ENCODE measurements around the gene MND1.
A peak's percentile ranks its signal among the peaks of the same experiment; 100 is the strongest.

The MND1 gene

GRCh38 chr4:153297116-153297515 is 47.4 kb upstream of the MND1 start:
- Histone ChIP-seq H3K9ac (ENCODE audit: low read length) (no peak overlapping the region), H3K4me3 (ENCODE audit: insufficient read depth in 1 of 2, low read depth in 1 of 2, low read length in 2 of 2) (no peak overlapping the region), H3K9me3 (ENCODE audit: control insufficient read depth, low read length) (peaks cover 22% of the 10 kb centered on the region), H3K4ac (ENCODE audit: low read depth in 1 of 2, low read length in 2 of 2) (no peak overlapping the region), H4K8ac (ENCODE audit: low read length) (peak overlapping the region; percentile 29), H3K27ac (ENCODE audit: low read length, poor library complexity, severe bottlenecking) (no peak overlapping the region), H2BK15ac (ENCODE audit: low read depth, poor library complexity, severe bottlenecking) (no peak overlapping the region), H2BK5ac (ENCODE audit: low read depth, low read length, poor library complexity, severe bottlenecking) (no peak overlapping the region), H3K79me1 (replicated peaks; ENCODE audit: low read length, poor library complexity, severe bottlenecking) (peaks cover 8% of the 10 kb centered on the region), H3K4me1 (ENCODE audit: control insufficient read depth, insufficient read depth, low read depth, low read length) (peaks cover 10% of the 10 kb centered on the region), H2BK120ac (ENCODE audit: low read depth, low read length) (no peak overlapping the region), H2BK12ac (ENCODE audit: low read length in 2 of 2) (no peak overlapping the region), H3K27me3 (ENCODE audit: control insufficient read depth in 1 of 2, insufficient read depth in 1 of 2, low read length in 2 of 2) (no peaks in the 10 kb centered on the region), H3K36me3 (ENCODE audit: control insufficient read depth in 1 of 2, insufficient read depth in 2 of 2, low read depth in 1 of 2, low read length in 2 of 2) (peaks cover 24 to 66% of the 10 kb centered on the region in 2 experiments), H3K23ac (ENCODE audit: low read length in 2 of 2) (no peak overlapping the region), H4K91ac (ENCODE audit: low read length) (no peak overlapping the region), H2AK5ac (ENCODE audit: low read length, severe bottlenecking) (no peak overlapping the region), H3K18ac (ENCODE audit: low read depth in 1 of 2, low read length in 2 of 2) (no peak overlapping the region), H2AFZ (ENCODE audit: low read depth, low read length) (no peak overlapping the region), H3K4me2 (ENCODE audit: low read length, poor library complexity, severe bottlenecking) (no peak overlapping the region), H3K14ac (ENCODE audit: low read length in 2 of 2) (no peak overlapping the region)
- 95% methylated on average over 7 of the region's 8 CpGs for WGBS
- no peak for DNase-seq

GRCh38 chr4:153310793-153311192 is 33.7 kb upstream of the MND1 start:
- Histone ChIP-seq H2BK120ac (ENCODE audit: low read depth, low read length) (no peak overlapping the region), H3K27ac (ENCODE audit: low read length, poor library complexity, severe bottlenecking) (no peak overlapping the region), H3K9me3 (ENCODE audit: control insufficient read depth, low read length) (no peaks in the 10 kb centered on the region), H3K14ac (ENCODE audit: low read length in 2 of 2) (no peak overlapping the region), H3K4me1 (ENCODE audit: control insufficient read depth, insufficient read depth, low read depth, low read length) (no peaks in the 10 kb centered on the region), H3K18ac (ENCODE audit: low read depth in 1 of 2, low read length in 2 of 2) (peak overlapping the region in 1 of 2 experiments; percentile 21), H3K36me3 (ENCODE audit: control insufficient read depth in 1 of 2, insufficient read depth in 2 of 2, low read depth in 1 of 2, low read length in 2 of 2) (peaks cover 4 to 14% of the 10 kb centered on the region in 2 experiments), H2BK5ac (ENCODE audit: low read depth, low read length, poor library complexity, severe bottlenecking) (no peak overlapping the region), H3K4me2 (ENCODE audit: low read length, poor library complexity, severe bottlenecking) (no peak overlapping the region), H3K4ac (ENCODE audit: low read depth in 1 of 2, low read length in 2 of 2) (no peak overlapping the region), H3K79me1 (replicated peaks; ENCODE audit: low read length, poor library complexity, severe bottlenecking) (peaks cover 12% of the 10 kb centered on the region), H2AK5ac (ENCODE audit: low read length, severe bottlenecking) (no peak overlapping the region), H2AFZ (ENCODE audit: low read depth, low read length) (no peak overlapping the region), H2BK12ac (ENCODE audit: low read length in 2 of 2) (no peak overlapping the region), H3K23ac (ENCODE audit: low read length in 2 of 2) (no peak overlapping the region), H3K4me3 (ENCODE audit: insufficient read depth in 1 of 2, low read depth in 1 of 2, low read length in 2 of 2) (no peak overlapping the region), H3K9ac (ENCODE audit: low read length) (no peak overlapping the region), H4K8ac (ENCODE audit: low read length) (no peak overlapping the region), H4K91ac (ENCODE audit: low read length) (no peak overlapping the region), H2BK15ac (ENCODE audit: low read depth, poor library complexity, severe bottlenecking) (no peak overlapping the region), H3K27me3 (ENCODE audit: control insufficient read depth in 1 of 2, insufficient read depth in 1 of 2, low read length in 2 of 2) (no peaks in the 10 kb centered on the region)
- WGBS, result 100% methylated on average over 1 of the region's 1 CpG
- no peak for DNase-seq

GRCh38 chr4:153314915-153315314 is 29.6 kb upstream of the MND1 start:
- H3K79me1 ChIP-seq (replicated peaks; ENCODE audit: low read length, poor library complexity, severe bottlenecking), result peaks cover 1% of the 10 kb centered on the region
- H4K91ac ChIP-seq (ENCODE audit: low read length), result no peak overlapping the region
- H3K23ac ChIP-seq (ENCODE audit: low read length in 2 of 2), result no peak overlapping the region
- no peak overlapping the region for H2AK5ac ChIP-seq (ENCODE audit: low read length, severe bottlenecking)
- H3K27me3 ChIP-seq (ENCODE audit: control insufficient read depth in 1 of 2, insufficient read depth in 1 of 2, low read length in 2 of 2), result no peaks in the 10 kb centered on the region
- H3K9me3 ChIP-seq (ENCODE audit: control insufficient read depth, low read length), result no peaks in the 10 kb centered on the region
- H3K4me2 ChIP-seq (ENCODE audit: low read length, poor library complexity, severe bottlenecking), result no peak overlapping the region
- no peak overlapping the region for H2BK5ac ChIP-seq (ENCODE audit: low read depth, low read length, poor library complexity, severe bottlenecking)
- no peak overlapping the region for H2BK12ac ChIP-seq (ENCODE audit: low read length in 2 of 2)
- no peak overlapping the region for H3K14ac ChIP-seq (ENCODE audit: low read length in 2 of 2)
- no peak overlapping the region for H3K4me3 ChIP-seq (ENCODE audit: insufficient read depth in 1 of 2, low read depth in 1 of 2, low read length in 2 of 2)
- DNase-seq, result no peak
- H3K27ac ChIP-seq (ENCODE audit: low read length, poor library complexity, severe bottlenecking), result no peak overlapping the region
- no peaks in the 10 kb centered on the region for H3K4me1 ChIP-seq (ENCODE audit: control insufficient read depth, insufficient read depth, low read depth, low read length)
- H4K8ac ChIP-seq (ENCODE audit: low read length), result no peak overlapping the region
- no peak overlapping the region for H3K4ac ChIP-seq (ENCODE audit: low read depth in 1 of 2, low read length in 2 of 2)
- H3K36me3 ChIP-seq (ENCODE audit: control insufficient read depth in 1 of 2, insufficient read depth in 2 of 2, low read depth in 1 of 2, low read length in 2 of 2), result peaks cover 3 to 23% of the 10 kb centered on the region in 2 experiments
- no peak overlapping the region for H3K18ac ChIP-seq (ENCODE audit: low read depth in 1 of 2, low read length in 2 of 2)
- H2AFZ ChIP-seq (ENCODE audit: low read depth, low read length), result no peak overlapping the region
- no peak overlapping the region for H3K9ac ChIP-seq (ENCODE audit: low read length)
- no peak overlapping the region for H2BK15ac ChIP-seq (ENCODE audit: low read depth, poor library complexity, severe bottlenecking)
- H2BK120ac ChIP-seq (ENCODE audit: low read depth, low read length), result no peak overlapping the region
- WGBS, result no CpG with 5 or more reads among the region's 1 CpG

- Histone ChIP-seq H3K18ac (ENCODE audit: low read depth in 1 of 2, low read length in 2 of 2) (no peak overlapping the region), H2BK120ac (ENCODE audit: low read depth, low read length) (no peak overlapping the region), H4K8ac (ENCODE audit: low read length) (no peak overlapping the region), H2BK15ac (ENCODE audit: low read depth, poor library complexity, severe bottlenecking) (no peak overlapping the region), H3K4me3 (ENCODE audit: insufficient read depth in 1 of 2, low read depth in 1 of 2, low read length in 2 of 2) (no peak overlapping the region), H3K4me1 (ENCODE audit: control insufficient read depth, insufficient read depth, low read depth, low read length) (no peaks in the 10 kb centered on the region), H3K4me2 (ENCODE audit: low read length, poor library complexity, severe bottlenecking) (no peak overlapping the region), H3K27ac (ENCODE audit: low read length, poor library complexity, severe bottlenecking) (no peak overlapping the region), H2AK5ac (ENCODE audit: low read length, severe bottlenecking) (no peak overlapping the region), H3K27me3 (ENCODE audit: control insufficient read depth in 1 of 2, insufficient read depth in 1 of 2, low read length in 2 of 2) (no peaks in the 10 kb centered on the region), H2BK5ac (ENCODE audit: low read depth, low read length, poor library complexity, severe bottlenecking) (no peak overlapping the region), H4K91ac (ENCODE audit: low read length) (no peak overlapping the region), H3K9me3 (ENCODE audit: control insufficient read depth, low read length) (no peaks in the 10 kb centered on the region), H3K4ac (ENCODE audit: low read depth in 1 of 2, low read length in 2 of 2) (no peak overlapping the region), H2BK12ac (ENCODE audit: low read length in 2 of 2) (no peak overlapping the region), H3K36me3 (ENCODE audit: control insufficient read depth in 1 of 2, insufficient read depth in 2 of 2, low read depth in 1 of 2, low read length in 2 of 2) (peaks cover 12 to 52% of the 10 kb centered on the region in 2 experiments), H3K23ac (ENCODE audit: low read length in 2 of 2) (no peak overlapping the region), H2AFZ (ENCODE audit: low read depth, low read length) (no peak overlapping the region), H3K9ac (ENCODE audit: low read length) (no peak overlapping the region), H3K79me1 (replicated peaks; ENCODE audit: low read length, poor library complexity, severe bottlenecking) (no peaks in the 10 kb centered on the region), H3K14ac (ENCODE audit: low read length in 2 of 2) (no peak overlapping the region)
- DNase-seq, result peak; percentile 62
- 97% methylated on average over 2 of the region's 2 CpGs for WGBS
These were observed 25.7 kb upstream of the MND1 start for GRCh38 chr4:153318696-153319320.
